Mesenchymal stem cell (in vitro differentiated cells and primary cell): ENCODE measurements around the gene TRIM2.
A peak's percentile ranks its signal among the peaks of the same experiment; 100 is the strongest.

Source experiments
- DNase-seq: peaks from one replicate; pipeline ENCODE4 v3.0.0-alpha.2; 2013
- H2AFZ ChIP-seq: one replicate; pipeline ENCODE4 v1.6.1; 2013; ENCODE audit warnings: low read depth, mild to moderate bottlenecking, control low read depth, inconsistent platforms, low read length, moderate library complexity
- H2AK5ac ChIP-seq: 2 replicates; pipeline ENCODE4 v1.6.1; 2013; ENCODE audit warnings: low read length, moderate library complexity, mild to moderate bottlenecking, inconsistent platforms; ENCODE audit not compliant: severe bottlenecking
- H2BK120ac ChIP-seq: one replicate; pipeline ENCODE4 v1.6.1; 2013; ENCODE audit warnings: low read depth, mild to moderate bottlenecking, inconsistent platforms, low read length, moderate library complexity
- H2BK12ac ChIP-seq, 2 experiments: one replicate each; pipeline ENCODE4 v1.6.1; 2013; ENCODE audit warnings: inconsistent platforms in 2 of 2, low read length in 2 of 2, mild to moderate bottlenecking in 2 of 2, moderate library complexity in 2 of 2, control low read depth in 1 of 2
- H2BK15ac ChIP-seq: one replicate; pipeline ENCODE4 v1.6.1; 2013; ENCODE audit warnings: mild to moderate bottlenecking, low read depth, inconsistent platforms; ENCODE audit not compliant: poor library complexity, severe bottlenecking
- H2BK5ac ChIP-seq: 2 replicates; pipeline ENCODE4 v1.6.1; 2013; ENCODE audit warnings: low read depth, mild to moderate bottlenecking, low read length, control low read depth, inconsistent platforms; ENCODE audit not compliant: poor library complexity, severe bottlenecking
- H3K14ac ChIP-seq, 2 experiments: one replicate each; pipeline ENCODE4 v1.6.1; 2013; ENCODE audit warnings: inconsistent platforms in 2 of 2, low read length in 2 of 2, control low read depth in 1 of 2, mild to moderate bottlenecking in 1 of 2, moderate library complexity in 1 of 2
- H3K18ac ChIP-seq, 2 experiments: one replicate each; pipeline ENCODE4 v1.6.1; 2013; ENCODE audit warnings: inconsistent platforms in 2 of 2, low read length in 2 of 2, control low read depth in 1 of 2, low read depth in 1 of 2, mild to moderate bottlenecking in 1 of 2
- H3K23ac ChIP-seq, 2 experiments: one replicate each; pipeline ENCODE4 v1.6.1; 2013; ENCODE audit warnings: inconsistent platforms in 2 of 2, low read length in 2 of 2, mild to moderate bottlenecking in 2 of 2, moderate library complexity in 2 of 2, control low read depth in 1 of 2
- H3K27ac ChIP-seq: 2 replicates; pipeline ENCODE4 v1.5.1; 2013; ENCODE audit warnings: mild to moderate bottlenecking, moderate library complexity, low read length, control low read depth, inconsistent platforms; ENCODE audit not compliant: poor library complexity, severe bottlenecking
- H3K27me3 ChIP-seq, 2 experiments: 2 replicates each; pipeline versions ENCODE4 v1.6.1 to v1.7.0; 2013; ENCODE audit warnings: low read length in 2 of 2, mild to moderate bottlenecking in 2 of 2, moderate library complexity in 2 of 2, control low read depth in 1 of 2, inconsistent platforms in 1 of 2; ENCODE audit not compliant: control insufficient read depth in 1 of 2, insufficient read depth in 1 of 2
- H3K36me3 ChIP-seq, 2 experiments: 2 replicates each; pipeline versions ENCODE4 v1.6.1 to v1.7.0; 2013; ENCODE audit warnings: low read length in 2 of 2, control low read depth in 1 of 2, inconsistent platforms in 1 of 2, low read depth in 1 of 2, mild to moderate bottlenecking in 1 of 2; ENCODE audit not compliant: insufficient read depth in 2 of 2, control insufficient read depth in 1 of 2
- H3K4ac ChIP-seq, 2 experiments: one replicate each; pipeline ENCODE4 v1.6.1; 2013; ENCODE audit warnings: inconsistent platforms in 2 of 2, low read length in 2 of 2, mild to moderate bottlenecking in 2 of 2, moderate library complexity in 2 of 2, control low read depth in 1 of 2, low read depth in 1 of 2
- H3K4me1 ChIP-seq: 2 replicates; pipeline ENCODE4 v1.6.1; 2013; ENCODE audit warnings: low read depth, low read length, control low read depth; ENCODE audit not compliant: control insufficient read depth, insufficient read depth
- H3K4me2 ChIP-seq: 2 replicates; pipeline ENCODE4 v1.6.1; 2013; ENCODE audit warnings: low read length, mild to moderate bottlenecking, inconsistent platforms; ENCODE audit not compliant: poor library complexity, severe bottlenecking
- H3K4me3 ChIP-seq, 2 experiments: 2 replicates each; pipeline versions ENCODE4 v1.5.1 to v1.7.0; 2013; ENCODE audit warnings: low read length in 2 of 2, mild to moderate bottlenecking in 2 of 2, control low read depth in 1 of 2, low read depth in 1 of 2; ENCODE audit not compliant: insufficient read depth in 1 of 2
- H3K79me1 ChIP-seq: replicated peaks from 2 replicates; pipeline ENCODE4 v1.6.1; 2013; ENCODE audit warnings: mild to moderate bottlenecking, control low read depth, low read length, inconsistent platforms; ENCODE audit not compliant: poor library complexity, severe bottlenecking
- H3K9ac ChIP-seq: 2 replicates; pipeline ENCODE4 v1.7.0; 2013; ENCODE audit warnings: mild to moderate bottlenecking, low read length, moderate library complexity
- H3K9me3 ChIP-seq: 2 replicates; pipeline ENCODE4 v1.7.0; 2013; ENCODE audit warnings: mild to moderate bottlenecking, low read length; ENCODE audit not compliant: control insufficient read depth
- H4K8ac ChIP-seq: one replicate; pipeline ENCODE4 v1.6.1; 2013; ENCODE audit warnings: inconsistent platforms, mild to moderate bottlenecking, low read length, moderate library complexity
- H4K91ac ChIP-seq: one replicate; pipeline ENCODE4 v1.6.1; 2013; ENCODE audit warnings: mild to moderate bottlenecking, low read length, inconsistent platforms
- WGBS: methylation state at CpG from one replicate; pipeline ENCODE4 v1.1.7; 2013; ENCODE audit warnings: mixed read lengths; 5-methylcytosine and 5-hydroxymethylcytosine counted together

Gene TRIM2

DNA sequence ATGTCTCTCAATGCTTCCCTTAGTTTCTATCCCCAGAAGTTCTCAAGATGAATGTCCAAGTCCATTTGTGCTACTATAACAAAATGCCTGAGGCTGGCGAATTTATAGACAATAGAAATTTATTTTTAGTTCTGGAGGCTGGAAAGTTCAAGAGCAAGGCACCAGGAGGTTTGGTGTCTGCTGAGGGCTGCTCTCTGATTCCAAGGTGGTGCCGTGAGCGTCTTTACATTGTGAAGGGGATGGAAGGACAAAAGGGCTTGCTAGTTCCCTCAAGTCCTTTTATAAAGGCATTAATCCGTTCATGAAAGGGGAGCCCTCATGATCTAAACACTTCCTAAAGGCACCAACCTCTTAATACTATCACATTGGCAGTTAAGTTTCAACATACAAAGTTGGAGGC, 12.3 kb downstream of the TRIM2 start:
- no peak for DNase-seq
- WGBS = 94% methylated on average over 4 of the region's 4 CpGs
- no peak overlapping the region for H2BK12ac ChIP-seq
- H3K18ac ChIP-seq = no peak overlapping the region
- no peak overlapping the region for H3K9ac ChIP-seq
- no peak overlapping the region for H2BK5ac ChIP-seq
- H2BK15ac ChIP-seq = no peak overlapping the region
- H3K27ac ChIP-seq = no peak overlapping the region
- no peak overlapping the region for H2AFZ ChIP-seq
- H4K8ac ChIP-seq = no peak overlapping the region
- H3K79me1 ChIP-seq = peaks cover 14% of the 10 kb centered on the region
- no peaks in the 10 kb centered on the region for H3K4me1 ChIP-seq
- H3K4ac ChIP-seq = no peak overlapping the region
- H3K4me2 ChIP-seq = no peak overlapping the region
- H3K14ac ChIP-seq = no peak overlapping the region
- no peaks in the 10 kb centered on the region for H3K36me3 ChIP-seq
- H3K4me3 ChIP-seq = no peak overlapping the region
- H3K23ac ChIP-seq = no peak overlapping the region
- H2BK120ac ChIP-seq = no peak overlapping the region
- no peaks in the 10 kb centered on the region for H3K9me3 ChIP-seq
- peaks cover 0 to 16% of the 10 kb centered on the region in 2 experiments for H3K27me3 ChIP-seq
- no peak overlapping the region for H2AK5ac ChIP-seq
- no peak overlapping the region for H4K91ac ChIP-seq

DNA sequence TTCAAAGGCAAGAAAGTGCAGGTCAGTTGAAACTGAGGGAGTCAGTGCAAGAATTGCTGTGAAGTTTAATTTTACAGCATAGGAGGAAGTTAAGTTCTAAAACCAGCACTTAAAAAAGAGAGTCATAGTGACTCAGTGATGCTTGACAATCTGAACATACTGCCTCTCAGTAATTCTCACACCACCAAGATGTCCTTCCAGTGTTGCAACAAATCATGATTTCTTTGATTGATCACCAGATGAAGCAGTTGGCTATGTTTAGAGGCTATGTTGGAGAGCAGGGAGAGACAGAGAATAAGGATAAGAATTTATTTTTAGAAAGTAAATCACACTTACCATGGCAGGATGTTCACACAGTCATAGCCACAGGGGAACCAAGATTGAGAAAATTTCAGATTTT, 13.2 kb downstream of the TRIM2 start:
- H3K4me1 ChIP-seq = peaks cover 1% of the 10 kb centered on the region
- no peaks in the 10 kb centered on the region for H3K36me3 ChIP-seq
- peaks cover 0 to 16% of the 10 kb centered on the region in 2 experiments for H3K27me3 ChIP-seq
- H3K14ac ChIP-seq = no peak overlapping the region
- no peak overlapping the region for H3K4ac ChIP-seq
- H3K79me1 ChIP-seq = peaks cover 14% of the 10 kb centered on the region
- peak; percentile 58 for DNase-seq
- no peak overlapping the region for H2AK5ac ChIP-seq
- H4K91ac ChIP-seq = no peak overlapping the region
- no peak overlapping the region for H3K4me3 ChIP-seq
- no peak overlapping the region for H3K27ac ChIP-seq
- H2BK12ac ChIP-seq = no peak overlapping the region
- H2AFZ ChIP-seq = no peak overlapping the region
- H4K8ac ChIP-seq = no peak overlapping the region
- H3K4me2 ChIP-seq = no peak overlapping the region
- H3K18ac ChIP-seq = no peak overlapping the region
- H3K23ac ChIP-seq = no peak overlapping the region
- no peak overlapping the region for H2BK15ac ChIP-seq
- no peaks in the 10 kb centered on the region for H3K9me3 ChIP-seq
- H2BK5ac ChIP-seq = no peak overlapping the region
- H2BK120ac ChIP-seq = no peak overlapping the region
- H3K9ac ChIP-seq = peak overlapping the region; percentile 20

DNA sequence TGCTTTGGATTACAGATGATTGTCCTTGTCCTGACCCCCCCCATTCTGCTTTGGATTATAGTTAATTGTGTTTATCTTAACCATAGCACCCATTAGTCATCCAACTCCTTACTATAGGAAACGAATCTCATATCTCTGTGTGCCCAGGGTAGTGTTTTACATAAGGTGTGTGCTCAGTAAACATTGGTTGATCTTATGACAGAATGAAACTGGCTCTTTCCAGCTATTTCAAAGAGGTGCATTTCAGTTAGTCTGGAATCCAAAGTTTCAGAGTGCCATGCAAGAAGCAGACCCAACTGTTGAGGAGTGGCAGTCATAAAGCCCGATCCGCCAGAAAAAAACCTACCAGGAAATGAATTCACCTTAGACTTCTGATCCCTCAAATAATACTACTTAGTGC, 14.7 kb downstream of the TRIM2 start:
- peaks cover 13% of the 10 kb centered on the region for H3K79me1 ChIP-seq
- H3K4me2 ChIP-seq = no peak overlapping the region
- H3K27ac ChIP-seq = no peak overlapping the region
- no peak overlapping the region for H4K8ac ChIP-seq
- H3K4ac ChIP-seq = no peak overlapping the region
- no peak overlapping the region for H3K14ac ChIP-seq
- H3K23ac ChIP-seq = no peak overlapping the region
- no peak overlapping the region for H2BK5ac ChIP-seq
- H2BK120ac ChIP-seq = no peak overlapping the region
- no peak for DNase-seq
- H2AK5ac ChIP-seq = no peak overlapping the region
- H3K4me3 ChIP-seq = no peak overlapping the region
- peaks cover 0 to 16% of the 10 kb centered on the region in 2 experiments for H3K27me3 ChIP-seq
- H3K36me3 ChIP-seq = no peaks in the 10 kb centered on the region
- WGBS = 99% methylated on average over 2 of the region's 3 CpGs
- no peak overlapping the region for H3K9ac ChIP-seq
- H3K18ac ChIP-seq = no peak overlapping the region
- no peaks in the 10 kb centered on the region for H3K9me3 ChIP-seq
- no peak overlapping the region for H4K91ac ChIP-seq
- no peak overlapping the region for H2BK12ac ChIP-seq
- no peak overlapping the region for H2BK15ac ChIP-seq
- peaks cover 7% of the 10 kb centered on the region for H3K4me1 ChIP-seq
- H2AFZ ChIP-seq = no peak overlapping the region

DNA sequence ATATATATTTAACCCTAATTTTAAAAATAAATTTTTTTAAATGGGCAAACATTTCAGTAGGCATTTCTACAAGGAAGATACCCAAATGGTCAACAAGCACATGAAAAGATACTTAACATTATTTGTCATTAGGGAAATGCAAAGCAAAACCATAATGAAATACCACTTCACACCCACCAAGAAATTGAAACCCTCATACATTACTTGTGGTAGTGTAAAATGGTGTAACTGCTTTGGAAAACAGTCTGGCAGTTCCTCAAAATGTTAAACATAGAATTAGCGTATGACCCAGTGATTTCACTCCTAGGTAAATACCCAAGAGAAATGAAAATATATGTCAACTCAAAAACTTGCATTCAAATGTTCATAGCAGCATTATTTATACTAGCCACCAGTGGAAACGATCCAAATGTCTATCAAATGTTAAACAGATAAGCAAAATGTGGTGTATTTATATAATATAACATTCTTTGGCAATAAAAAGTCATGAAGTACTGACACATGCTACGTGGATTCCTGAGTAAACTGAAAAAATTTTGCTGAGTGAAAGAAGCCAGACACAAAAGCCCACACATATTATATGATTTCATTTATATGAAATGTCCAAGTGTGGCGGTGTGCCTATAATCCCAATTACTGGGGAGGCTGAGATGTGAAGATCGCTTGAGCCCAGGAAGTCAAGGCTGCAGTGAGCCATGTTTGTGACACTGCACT, 16.6 kb downstream of the TRIM2 start:
- H3K4me1 ChIP-seq = peaks cover 7% of the 10 kb centered on the region
- H3K23ac ChIP-seq = no peak overlapping the region

More for the DNA sequence above, 16.6 kb downstream of the TRIM2 start:
- Histone ChIP-seq H3K36me3 (no peaks in the 10 kb centered on the region), H2BK12ac (no peak overlapping the region), H3K79me1 (peaks cover 13% of the 10 kb centered on the region), H3K14ac (no peak overlapping the region), H2BK15ac (no peak overlapping the region), H3K18ac (no peak overlapping the region), H3K9me3 (no peaks in the 10 kb centered on the region), H3K4ac (peak overlapping the region in 1 of 2 experiments; percentile 34), H3K4me3 (no peak overlapping the region), H3K9ac (no peak overlapping the region), H2AFZ (no peak overlapping the region), H2AK5ac (no peak overlapping the region), H2BK120ac (no peak overlapping the region), H3K27ac (no peak overlapping the region), H4K91ac (no peak overlapping the region), H3K4me2 (no peak overlapping the region), H3K27me3 (peaks cover 0 to 3% of the 10 kb centered on the region in 2 experiments), H4K8ac (no peak overlapping the region), H2BK5ac (no peak overlapping the region)
- DNase-seq = no peak
- WGBS = 91% methylated on average over 3 of the region's 5 CpGs
